Mesothelial cell of epicardium (in vitro differentiated cells): ENCODE measurements around the gene GTF3C5. TPM values are rescaled to one million over a fixed set of nuclear protein-coding genes. Genes with fewer than 3 reads are reported as not detected.
"Not testable (repeated sequence)": the region's sequence is repeated elsewhere in the genome, so short reads cannot be mapped to it uniquely, and the experiment has no call there.

ENCODE experiments used
- DNase-seq, 2 experiments: peaks; one replicate each; pipeline ENCODE4 v3.0.0; 2021; ENCODE audit warnings: low spot score in 2 of 2; ENCODE audit not compliant: unreplicated experiment in 2 of 2
- H3K27ac Mint-ChIP-seq: 2 replicates; pipeline ENCODE4 v1.8.0; 2021; ENCODE audit warnings: mixed read lengths
- H3K27me3 Mint-ChIP-seq: 2 replicates; pipeline ENCODE4 v1.8.0; 2021; ENCODE audit warnings: low read depth, mixed read lengths
- H3K36me3 Mint-ChIP-seq: 2 replicates; pipeline ENCODE4 v1.8.0; 2021; ENCODE audit warnings: mixed read lengths
- H3K4me1 Mint-ChIP-seq: 2 replicates; pipeline ENCODE4 v1.8.0; 2021; ENCODE audit warnings: mixed read lengths
- H3K4me3 Mint-ChIP-seq: 2 replicates; pipeline ENCODE4 v1.8.0; 2021; ENCODE audit warnings: mild to moderate bottlenecking, moderate library complexity, mixed read lengths
- H3K9me3 Mint-ChIP-seq: 2 replicates; pipeline ENCODE4 v1.8.0; 2021; ENCODE audit warnings: mixed read lengths
- total RNA-seq: library from RNA; stranded (reverse); gene quantifications from 3 replicates; pipeline ENCODE4 v1.2.1, GENCODE V29; 2021
- TF ChIP-seq, protein P1 (sequence below): fragments of 200-600 bp; sonication (generic); IDR thresholded peaks from one replicate; pipeline ENCODE4 v1.5.0; 2021; ENCODE audit warnings: antibody characterized with exemption; ENCODE audit not compliant: unreplicated experiment

GTF3C5 gene
- total RNA-seq, 1 donor from 2014 or later, result 80.0 TPM

DNA sequence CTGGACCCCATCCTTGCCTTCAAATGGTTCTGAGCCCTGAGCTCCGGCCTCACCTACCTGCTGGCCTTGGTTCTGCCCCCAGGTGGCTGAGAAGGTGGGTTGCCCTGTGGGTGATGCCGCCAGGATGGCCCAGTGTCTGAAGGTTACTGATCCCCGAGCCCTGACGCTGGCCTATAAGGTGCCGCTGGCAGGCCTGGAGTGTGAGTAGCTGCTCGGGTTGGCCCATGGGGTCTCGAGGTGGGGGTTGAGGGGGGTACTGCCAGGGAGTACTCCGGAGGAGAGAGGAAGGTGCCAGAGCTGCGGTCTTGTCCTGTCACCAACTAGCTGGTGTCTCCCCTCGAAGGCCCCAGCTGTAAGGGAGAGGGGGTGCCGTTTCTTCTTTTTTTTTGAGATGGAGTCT, 36.2 kb downstream of the GTF3C5 start:
- peaks cover 3% of the 10 kb centered on the region for H3K36me3 Mint-ChIP-seq
- no peak overlapping the region for H3K27ac Mint-ChIP-seq
- no peaks in the 10 kb centered on the region for H3K9me3 Mint-ChIP-seq
- H3K4me1 Mint-ChIP-seq, result peaks cover 5% of the 10 kb centered on the region
- no peak overlapping the region for H3K4me3 Mint-ChIP-seq
- TF ChIP-seq, protein P1, sequence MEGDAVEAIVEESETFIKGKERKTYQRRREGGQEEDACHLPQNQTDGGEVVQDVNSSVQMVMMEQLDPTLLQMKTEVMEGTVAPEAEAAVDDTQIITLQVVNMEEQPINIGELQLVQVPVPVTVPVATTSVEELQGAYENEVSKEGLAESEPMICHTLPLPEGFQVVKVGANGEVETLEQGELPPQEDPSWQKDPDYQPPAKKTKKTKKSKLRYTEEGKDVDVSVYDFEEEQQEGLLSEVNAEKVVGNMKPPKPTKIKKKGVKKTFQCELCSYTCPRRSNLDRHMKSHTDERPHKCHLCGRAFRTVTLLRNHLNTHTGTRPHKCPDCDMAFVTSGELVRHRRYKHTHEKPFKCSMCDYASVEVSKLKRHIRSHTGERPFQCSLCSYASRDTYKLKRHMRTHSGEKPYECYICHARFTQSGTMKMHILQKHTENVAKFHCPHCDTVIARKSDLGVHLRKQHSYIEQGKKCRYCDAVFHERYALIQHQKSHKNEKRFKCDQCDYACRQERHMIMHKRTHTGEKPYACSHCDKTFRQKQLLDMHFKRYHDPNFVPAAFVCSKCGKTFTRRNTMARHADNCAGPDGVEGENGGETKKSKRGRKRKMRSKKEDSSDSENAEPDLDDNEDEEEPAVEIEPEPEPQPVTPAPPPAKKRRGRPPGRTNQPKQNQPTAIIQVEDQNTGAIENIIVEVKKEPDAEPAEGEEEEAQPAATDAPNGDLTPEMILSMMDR, result no peak
- DNase-seq, result no peak
- H3K27me3 Mint-ChIP-seq, result no peaks in the 10 kb centered on the region

DNA sequence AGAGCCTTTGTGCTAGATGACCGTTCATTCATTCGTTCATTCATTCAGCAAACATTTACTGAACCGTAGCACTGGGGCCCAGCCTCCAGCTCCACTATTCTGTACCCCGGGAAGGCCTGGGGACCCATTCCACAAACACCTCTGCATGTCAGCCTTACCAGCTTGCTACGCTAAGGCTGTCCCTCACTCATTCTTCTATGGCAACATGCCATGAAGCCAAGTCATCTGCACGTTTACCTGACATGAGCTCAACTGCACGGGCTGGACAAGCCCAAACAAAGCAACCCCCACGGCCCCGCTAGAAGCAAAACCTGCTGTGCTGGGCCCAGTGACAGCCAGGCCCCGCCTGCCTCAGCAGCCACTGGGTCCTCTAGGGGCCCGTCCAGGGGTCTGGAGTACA, 37.0 kb downstream of the GTF3C5 start:
- Mint-ChIP-seq H3K36me3 (peaks cover 3% of the 10 kb centered on the region), H3K4me1 (peaks cover 5% of the 10 kb centered on the region), H3K4me3 (no peak overlapping the region), H3K27ac (no peak overlapping the region), H3K9me3 (no peaks in the 10 kb centered on the region), H3K27me3 (no peaks in the 10 kb centered on the region)
- DNase-seq, result no peak
- TF ChIP-seq, protein P1, result no peak

DNA sequence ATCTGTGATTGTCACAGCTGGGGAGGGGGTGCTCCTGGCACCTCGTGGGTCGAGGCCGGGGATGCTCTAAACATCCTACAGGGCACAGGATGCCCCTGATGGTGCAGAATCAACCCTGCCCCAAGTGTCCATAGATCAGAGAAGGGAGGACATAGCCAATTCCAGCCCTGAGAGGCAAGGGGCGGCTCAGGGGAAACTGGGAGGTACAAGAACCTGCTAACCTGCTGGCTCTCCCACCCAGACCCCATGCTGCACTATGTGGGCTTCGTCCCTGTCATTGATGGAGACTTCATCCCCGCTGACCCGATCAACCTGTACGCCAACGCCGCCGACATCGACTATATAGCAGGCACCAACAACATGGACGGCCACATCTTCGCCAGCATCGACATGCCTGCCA, 37.6 kb downstream of the GTF3C5 start:
- not testable (repeated sequence) for H3K4me3 Mint-ChIP-seq, DNase-seq, H3K4me1 Mint-ChIP-seq, H3K9me3 Mint-ChIP-seq, H3K27me3 Mint-ChIP-seq, H3K36me3 Mint-ChIP-seq, H3K27ac Mint-ChIP-seq

DNA sequence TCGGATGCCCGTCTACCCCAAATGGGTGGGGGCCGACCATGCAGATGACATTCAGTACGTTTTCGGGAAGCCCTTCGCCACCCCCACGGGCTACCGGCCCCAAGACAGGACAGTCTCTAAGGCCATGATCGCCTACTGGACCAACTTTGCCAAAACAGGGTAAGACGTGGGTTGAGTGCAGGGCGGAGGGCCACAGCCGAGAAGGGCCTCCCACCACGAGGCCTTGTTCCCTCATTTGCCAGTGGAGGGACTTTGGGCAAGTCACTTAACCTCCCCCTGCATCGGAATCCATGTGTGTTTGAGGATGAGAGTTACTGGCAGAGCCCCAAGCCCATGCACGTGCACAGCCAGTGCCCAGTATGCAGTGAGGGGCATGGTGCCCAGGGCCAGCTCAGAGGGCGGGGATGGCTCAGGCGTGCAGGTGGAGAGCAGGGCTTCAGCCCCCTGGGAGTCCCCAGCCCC, 39.7 kb downstream of the GTF3C5 start:
- not testable (repeated sequence) for H3K9me3 Mint-ChIP-seq, H3K27ac Mint-ChIP-seq, H3K36me3 Mint-ChIP-seq, DNase-seq, H3K4me3 Mint-ChIP-seq, H3K27me3 Mint-ChIP-seq
- peaks cover 21% of the 10 kb centered on the region for H3K4me1 Mint-ChIP-seq

DNA sequence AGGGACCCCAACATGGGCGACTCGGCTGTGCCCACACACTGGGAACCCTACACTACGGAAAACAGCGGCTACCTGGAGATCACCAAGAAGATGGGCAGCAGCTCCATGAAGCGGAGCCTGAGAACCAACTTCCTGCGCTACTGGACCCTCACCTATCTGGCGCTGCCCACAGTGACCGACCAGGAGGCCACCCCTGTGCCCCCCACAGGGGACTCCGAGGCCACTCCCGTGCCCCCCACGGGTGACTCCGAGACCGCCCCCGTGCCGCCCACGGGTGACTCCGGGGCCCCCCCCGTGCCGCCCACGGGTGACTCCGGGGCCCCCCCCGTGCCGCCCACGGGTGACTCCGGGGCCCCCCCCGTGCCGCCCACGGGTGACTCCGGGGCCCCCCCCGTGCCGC, 40.2 kb downstream of the GTF3C5 start:
- peaks cover 26% of the 10 kb centered on the region for H3K4me1 Mint-ChIP-seq
- H3K36me3 Mint-ChIP-seq, H3K9me3 Mint-ChIP-seq, H3K27me3 Mint-ChIP-seq, H3K27ac Mint-ChIP-seq, DNase-seq, H3K4me3 Mint-ChIP-seq: not testable (repeated sequence)

DNA sequence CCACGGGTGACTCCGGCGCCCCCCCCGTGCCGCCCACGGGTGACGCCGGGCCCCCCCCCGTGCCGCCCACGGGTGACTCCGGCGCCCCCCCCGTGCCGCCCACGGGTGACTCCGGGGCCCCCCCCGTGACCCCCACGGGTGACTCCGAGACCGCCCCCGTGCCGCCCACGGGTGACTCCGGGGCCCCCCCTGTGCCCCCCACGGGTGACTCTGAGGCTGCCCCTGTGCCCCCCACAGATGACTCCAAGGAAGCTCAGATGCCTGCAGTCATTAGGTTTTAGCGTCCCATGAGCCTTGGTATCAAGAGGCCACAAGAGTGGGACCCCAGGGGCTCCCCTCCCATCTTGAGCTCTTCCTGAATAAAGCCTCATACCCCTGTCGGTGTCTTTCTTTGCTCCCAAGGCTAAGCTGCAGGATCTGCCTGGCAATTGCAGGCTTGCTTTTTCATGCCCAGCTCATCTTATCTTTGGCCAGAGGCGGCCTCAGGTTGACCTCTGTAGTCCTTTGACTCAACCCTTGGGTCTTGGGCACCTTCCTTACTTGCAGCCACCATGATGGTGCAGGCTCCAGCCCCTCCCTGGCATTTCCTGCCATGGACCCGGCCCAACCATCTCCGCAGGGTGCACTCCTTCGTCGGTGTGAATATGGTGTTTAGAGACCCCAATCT, 40.8 kb downstream of the GTF3C5 start:
- H3K9me3 Mint-ChIP-seq, result no peaks in the 10 kb centered on the region
- DNase-seq, result no peak
- TF ChIP-seq, protein P1, result no peak
- H3K36me3 Mint-ChIP-seq, result peaks cover 3% of the 10 kb centered on the region
- peaks cover 32% of the 10 kb centered on the region for H3K4me1 Mint-ChIP-seq
- H3K27ac Mint-ChIP-seq, result no peak overlapping the region
- H3K27me3 Mint-ChIP-seq, result no peaks in the 10 kb centered on the region
- H3K4me3 Mint-ChIP-seq, result no peak overlapping the region

DNA sequence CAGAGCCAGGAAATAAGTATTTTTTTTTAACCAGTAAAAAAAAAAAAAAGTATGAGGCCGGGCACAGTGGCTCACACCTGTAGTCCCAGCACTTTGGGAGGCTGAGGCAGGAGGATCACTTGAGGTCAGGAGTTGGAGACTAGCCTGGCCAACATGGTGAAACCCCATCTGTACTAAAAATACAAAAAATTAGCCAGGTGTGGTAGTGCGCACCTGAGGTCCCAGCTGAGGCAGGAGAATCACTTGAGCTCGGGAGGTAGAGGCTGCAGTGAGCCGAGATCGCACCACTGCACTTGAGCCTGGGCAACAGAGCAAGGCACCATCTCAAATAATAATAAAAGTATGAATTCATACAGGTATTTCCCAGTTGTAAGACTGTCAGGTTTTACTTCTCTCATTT, 41.4 kb downstream of the GTF3C5 start:
- H3K36me3 Mint-ChIP-seq, H3K27ac Mint-ChIP-seq, H3K9me3 Mint-ChIP-seq, H3K4me3 Mint-ChIP-seq, DNase-seq, H3K27me3 Mint-ChIP-seq: not testable (repeated sequence)
- peaks cover 38% of the 10 kb centered on the region for H3K4me1 Mint-ChIP-seq
